GM18951 (cell line): ENCODE results near the gene ZNF664.

Experiments
- POLR2A ChIP-seq: IDR thresholded peaks from 4 replicates; pipeline ENCODE4 v1.6.1; 2011; ENCODE audit warnings: mild to moderate bottlenecking; ENCODE audit not compliant: insufficient read length, insufficient read depth; ENCODE audit errors: extremely low read depth
- in situ Hi-C: fragments of 300-500 bp; cut with MboI; formaldehyde crosslinking; loops from one replicate; pipeline ENCODE4 v1.12.0; 2022; ENCODE audit warnings: low sequenced_read_pairs, mixed read lengths, inconsistent platforms; ENCODE audit not compliant: unreplicated experiment

ZNF664 gene

GRCh38 chr12:124049451-124050094 lies 76.6 kb downstream of the ZNF664 start:
- TF ChIP-seq POLR2A, result no peak
- in situ Hi-C loops, result loop anchor here (10.0 to 25.0 kb wide), 3 partner anchors 263 to 863 kb away; partner anchors contain the start of gene UBC

- no peak for TF ChIP-seq POLR2A
- in situ Hi-C loops, result loop anchor here (25.0 kb wide), 1 partner anchor 258 kb away; no protein-coding TSS in a partner anchor
These were observed 80.8 kb downstream of the ZNF664 start for GRCh38 chr12:124053851-124054250.

- TF ChIP-seq POLR2A, result no peak
- in situ Hi-C loops, result loop anchor here (25.0 kb wide), 1 partner anchor 257 kb away; no protein-coding TSS in a partner anchor
These were observed 82.1 kb downstream of the ZNF664 start for GRCh38 chr12:124055066-124055465.

GRCh38 chr12:124057691-124058090 lies 84.7 kb downstream of the ZNF664 start:
- no peak for TF ChIP-seq POLR2A
- in situ Hi-C loops, result loop anchor here (25.0 kb wide), 1 partner anchor 255 kb away; no protein-coding TSS in a partner anchor

- in situ Hi-C loops, result loop anchor here (25.0 kb wide), 1 partner anchor 253 kb away; no protein-coding TSS in a partner anchor
- no peak for TF ChIP-seq POLR2A
These were observed 86.7 kb downstream of the ZNF664 start for GRCh38 chr12:124059752-124060151.
